Ovary (tissue), 3 donors: Measurements from ENCODE around the gene PRPF38A.
"Not testable (repeated sequence)": the region's sequence is repeated elsewhere in the genome, so short reads cannot be mapped to it uniquely, and the experiment has no call there.

Source experiments
- CTCF ChIP-seq, 3 donors: fragments of 450-650 bp in 2 of 3; fragments of 200-600 bp in 1 of 3; IDR thresholded peaks; one replicate each; pipeline versions ENCODE4 v1.5.1 to v1.8.0; 2016 to 2022; ENCODE audit warnings: antibody characterized with exemption in 3 of 3, mild to moderate bottlenecking in 1 of 3
- EP300 ChIP-seq: sonication (generic); formaldehyde crosslinking; IDR thresholded peaks from one replicate; pipeline ENCODE4 v1.6.1; 2017; ENCODE audit warnings: antibody characterized with exemption
- POLR2A ChIP-seq: fragments of 450-650 bp; IDR thresholded peaks from one replicate; pipeline ENCODE4 v1.6.1; 2017; ENCODE audit warnings: antibody characterized with exemption, mild to moderate bottlenecking, moderate library complexity
- donor health status: DM: no; HTN: no; CAD: no.

- TF ChIP-seq CTCF (IDR thresholded peaks at IDR 0.05); POLR2A; EP300: not testable (repeated sequence)
Observed at GRCh38 chr1:52369851-52370250, 34.6 kb upstream of the PRPF38A start.
